Neural progenitor cell (in vitro differentiated cells): ENCODE results near the gene NADSYN1.

Experiments used
- CTCF ChIP-seq: fragments of 200-600 bp; sonication (generic); IDR thresholded peaks from 2 replicates; pipeline ENCODE4 v1.5.1; 2017; ENCODE audit warnings: antibody characterized with exemption, mild to moderate bottlenecking
- EZH2 ChIP-seq: fragments of 200-600 bp; sonication (generic); IDR thresholded peaks from 2 replicates; pipeline ENCODE4 v1.6.1; 2017; ENCODE audit warnings: antibody characterized with exemption, mild to moderate bottlenecking, moderate library complexity
- EZH2phosphoT487 ChIP-seq: fragments of 200-600 bp; sonication (generic); IDR thresholded peaks from 2 replicates; pipeline ENCODE4 v1.6.1; 2017; ENCODE audit warnings: antibody characterized with exemption

GRCh38 chr11:71406681-71407080 lies 46.3 kb upstream of the NADSYN1 start:
- TF ChIP-seq CTCF (no peak), EZH2 (no peak), EZH2phosphoT487 (no peak)
